ENCODE data around the gene CCDC85C. TPM values are rescaled to one million over a fixed set of nuclear protein-coding genes. Genes with fewer than 3 reads are reported as not detected.

CCDC85C gene
- total RNA-seq, 1 donor: 11.2 TPM

DNA sequence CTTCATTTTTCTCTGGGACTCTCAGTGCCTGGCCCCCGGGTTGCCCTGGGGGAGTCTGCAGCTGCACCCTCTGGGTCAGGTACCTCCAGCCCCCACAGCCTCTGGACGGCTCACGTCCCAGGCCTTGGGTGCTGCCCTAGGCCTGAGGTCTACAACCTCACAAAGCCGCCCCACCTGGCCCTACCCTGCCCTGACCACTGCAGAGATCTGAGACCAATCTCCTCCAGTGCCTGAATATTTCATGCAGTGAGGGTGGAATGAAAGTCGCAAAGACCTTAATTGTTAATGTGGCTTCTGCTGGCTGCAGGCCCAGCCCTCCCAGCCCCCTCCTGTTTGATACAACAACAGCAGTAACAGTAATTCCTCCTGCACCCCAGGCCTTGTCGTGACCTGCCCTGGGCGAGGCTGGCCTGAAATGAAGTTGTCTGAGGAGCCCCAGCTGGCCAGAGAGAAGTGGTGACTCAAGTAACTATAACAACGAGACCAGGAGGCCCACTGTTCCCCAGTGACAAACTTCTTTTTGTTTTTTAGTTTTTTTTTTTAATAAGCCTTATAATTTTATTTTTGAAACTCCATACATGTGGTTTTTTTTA lies 8.8 kb upstream of the CCDC85C start:
- TF ChIP-seq, protein P1, sequence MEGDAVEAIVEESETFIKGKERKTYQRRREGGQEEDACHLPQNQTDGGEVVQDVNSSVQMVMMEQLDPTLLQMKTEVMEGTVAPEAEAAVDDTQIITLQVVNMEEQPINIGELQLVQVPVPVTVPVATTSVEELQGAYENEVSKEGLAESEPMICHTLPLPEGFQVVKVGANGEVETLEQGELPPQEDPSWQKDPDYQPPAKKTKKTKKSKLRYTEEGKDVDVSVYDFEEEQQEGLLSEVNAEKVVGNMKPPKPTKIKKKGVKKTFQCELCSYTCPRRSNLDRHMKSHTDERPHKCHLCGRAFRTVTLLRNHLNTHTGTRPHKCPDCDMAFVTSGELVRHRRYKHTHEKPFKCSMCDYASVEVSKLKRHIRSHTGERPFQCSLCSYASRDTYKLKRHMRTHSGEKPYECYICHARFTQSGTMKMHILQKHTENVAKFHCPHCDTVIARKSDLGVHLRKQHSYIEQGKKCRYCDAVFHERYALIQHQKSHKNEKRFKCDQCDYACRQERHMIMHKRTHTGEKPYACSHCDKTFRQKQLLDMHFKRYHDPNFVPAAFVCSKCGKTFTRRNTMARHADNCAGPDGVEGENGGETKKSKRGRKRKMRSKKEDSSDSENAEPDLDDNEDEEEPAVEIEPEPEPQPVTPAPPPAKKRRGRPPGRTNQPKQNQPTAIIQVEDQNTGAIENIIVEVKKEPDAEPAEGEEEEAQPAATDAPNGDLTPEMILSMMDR (IDR thresholded peaks at IDR 0.05; ENCODE audit: insufficient read depth, low read depth, low read length): no peak
- DNase-seq (ENCODE audit: low read depth): peak; percentile 45
- H3K4me3 ChIP-seq (ENCODE audit: low read depth, low read length): no peak overlapping the region

DNA sequence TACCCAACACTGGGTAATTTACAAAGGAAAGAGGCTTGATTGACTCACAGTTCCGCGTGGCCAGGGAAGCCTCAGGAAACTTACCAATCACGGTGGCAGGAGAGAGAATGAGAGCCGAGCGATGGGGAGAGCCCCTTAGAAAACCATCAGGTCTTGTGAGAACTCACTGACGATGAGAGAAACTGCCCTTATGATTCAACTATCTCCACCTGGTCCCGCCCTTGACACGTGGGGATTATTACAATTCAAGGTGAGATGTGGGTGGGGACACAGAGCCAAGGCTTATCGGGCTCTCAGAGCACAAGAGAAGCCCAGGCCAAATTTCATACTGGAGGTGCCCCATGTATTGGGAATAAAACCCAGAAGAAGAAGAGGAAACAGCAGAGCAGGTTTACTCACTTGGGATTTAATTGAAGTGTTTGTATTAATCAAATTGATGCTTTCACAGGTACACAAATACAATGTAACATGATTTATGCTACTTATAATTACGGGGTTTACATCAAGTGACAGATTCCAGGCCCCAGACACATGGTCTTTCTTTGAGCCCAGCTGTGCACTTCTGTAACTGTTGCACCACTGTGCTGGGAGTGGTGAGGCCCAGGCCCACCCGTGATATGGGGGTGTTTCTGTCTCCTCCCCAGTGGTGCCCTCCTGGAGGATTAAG lies 8.2 kb upstream of the CCDC85C start:
- TF ChIP-seq, protein P1 (IDR thresholded peaks at IDR 0.05; ENCODE audit: insufficient read depth, low read depth, low read length): no peak
- DNase-seq (ENCODE audit: low read depth): no peak
- H3K4me3 ChIP-seq (ENCODE audit: low read depth, low read length): no peak overlapping the region

DNA sequence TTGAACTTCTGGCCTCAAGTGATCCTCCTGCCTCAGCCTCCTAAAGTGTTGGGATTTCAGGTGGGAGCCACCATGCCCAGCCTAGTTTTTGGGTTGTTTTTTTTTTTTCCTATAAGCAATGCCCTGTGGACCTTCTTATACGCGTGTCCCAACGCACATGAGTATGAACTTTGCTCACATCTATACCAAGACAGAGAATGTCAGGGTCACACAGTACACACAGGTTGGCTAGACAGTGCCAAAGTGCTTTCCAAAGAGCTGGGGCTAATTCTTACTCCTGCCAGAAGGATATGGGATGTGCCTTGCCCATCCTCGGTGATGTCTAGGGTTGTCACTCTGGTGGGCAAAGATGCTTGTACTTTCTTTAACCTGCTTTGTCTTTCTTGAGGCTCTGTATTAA lies 7.6 kb upstream of the CCDC85C start:
- DNase-seq (ENCODE audit: low read depth): no peak
- TF ChIP-seq, protein P1 (IDR thresholded peaks at IDR 0.05; ENCODE audit: insufficient read depth, low read depth, low read length): no peak
- no peak overlapping the region for H3K4me3 ChIP-seq (ENCODE audit: low read depth, low read length)

DNA sequence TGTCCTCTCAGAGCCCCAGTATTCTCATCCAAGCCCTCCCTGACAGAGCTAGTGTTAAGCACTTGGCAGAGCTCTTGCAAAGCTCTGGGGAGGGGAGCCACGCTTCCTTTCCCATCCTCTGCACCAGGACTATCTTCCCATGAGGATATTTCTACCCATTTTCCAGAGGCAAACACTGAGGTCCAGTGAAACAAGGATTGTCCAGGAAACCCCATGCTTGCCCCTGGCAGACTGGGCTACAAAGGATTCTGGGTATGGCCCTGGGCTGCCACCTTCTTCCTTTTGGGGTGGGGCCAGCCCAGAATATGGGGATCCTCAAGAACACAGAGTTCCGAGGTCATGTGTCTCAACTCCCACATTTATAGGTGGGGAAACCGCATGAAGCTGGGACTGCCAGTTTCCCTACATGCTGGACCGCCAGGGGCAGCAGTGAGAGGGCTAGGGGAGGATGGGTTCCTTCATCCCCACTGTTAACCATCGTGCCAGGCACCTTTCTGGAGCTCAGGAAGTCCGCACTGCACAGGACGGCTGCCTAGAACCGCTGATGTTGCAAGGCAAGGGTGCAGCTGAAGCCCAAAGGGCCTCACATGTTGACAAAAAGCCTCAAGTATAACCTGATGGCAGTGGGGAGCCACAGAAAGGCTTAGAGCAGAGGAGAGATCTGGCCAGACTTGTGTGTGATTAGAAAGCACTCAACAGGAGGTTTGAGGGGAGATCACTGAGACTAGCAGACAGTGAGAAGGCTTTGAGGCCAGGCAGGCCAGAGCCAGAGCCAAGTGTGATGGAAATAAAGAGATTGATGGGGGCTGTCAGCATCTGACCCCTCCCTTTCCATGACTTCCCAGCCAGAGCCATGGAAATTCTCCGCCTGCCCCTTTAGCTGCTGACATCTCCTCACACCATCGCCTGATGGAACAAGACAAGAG lies 5.5 kb upstream of the CCDC85C start:
- no peak overlapping the region for H3K4me3 ChIP-seq (ENCODE audit: low read depth, low read length)
- TF ChIP-seq, protein P1 (IDR thresholded peaks at IDR 0.05; ENCODE audit: insufficient read depth, low read depth, low read length): peak; percentile 33
- DNase-seq (ENCODE audit: low read depth): no peak

DNA sequence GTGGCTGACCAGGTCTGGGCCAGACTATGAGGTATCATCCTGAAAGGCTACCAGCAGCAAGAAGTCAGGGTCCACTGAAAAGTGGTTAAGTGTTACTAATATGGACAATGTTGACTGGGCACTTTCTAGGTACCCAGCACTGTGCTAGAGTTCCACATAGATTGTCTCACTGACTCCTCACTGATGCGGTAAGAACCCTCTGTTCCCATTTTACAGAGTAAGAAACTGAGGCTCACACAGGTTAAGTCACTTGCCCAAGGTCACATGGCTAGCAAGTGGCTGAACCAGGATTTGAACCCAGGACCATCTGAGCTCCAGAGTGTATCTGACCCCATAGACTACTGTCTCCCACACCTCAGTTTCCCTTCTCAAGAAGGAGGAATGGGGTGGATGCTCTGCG lies 4.6 kb upstream of the CCDC85C start:
- TF ChIP-seq, protein P1 (IDR thresholded peaks at IDR 0.05; ENCODE audit: insufficient read depth, low read depth, low read length): no peak
- no peak overlapping the region for H3K4me3 ChIP-seq (ENCODE audit: low read depth, low read length)
- no peak for DNase-seq (ENCODE audit: low read depth)

DNA sequence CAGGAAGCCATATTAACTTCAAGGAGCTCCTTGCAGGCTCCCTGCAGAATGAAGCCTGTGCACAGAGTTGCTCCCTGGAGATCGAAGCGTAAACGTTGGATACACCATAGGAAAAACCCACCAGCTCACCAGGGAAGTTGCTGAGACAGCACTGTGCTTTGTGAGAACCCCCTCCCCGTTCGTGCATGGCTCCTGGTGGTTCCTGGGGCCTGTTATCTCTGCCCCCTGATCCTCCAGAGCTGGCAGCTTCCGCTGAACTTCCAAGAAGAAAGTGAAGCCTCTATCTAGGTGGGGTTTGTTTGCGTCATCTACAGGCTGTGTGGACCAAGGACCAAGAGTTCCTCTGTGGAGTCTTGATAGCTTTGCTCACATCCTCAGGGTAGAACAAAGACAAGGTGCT lies 2.4 kb upstream of the CCDC85C start:
- peak; percentile 33 for DNase-seq (ENCODE audit: low read depth)
- no peak overlapping the region for H3K4me3 ChIP-seq (ENCODE audit: low read depth, low read length)
- TF ChIP-seq, protein P1 (IDR thresholded peaks at IDR 0.05; ENCODE audit: insufficient read depth, low read depth, low read length): no peak
